Measurements from ENCODE around the gene GCK.

Gene GCK

GRCh38 chr7:44222074-44222473 is 32.8 kb upstream of the GCK start:
- no peak for DNase-seq

DNA sequence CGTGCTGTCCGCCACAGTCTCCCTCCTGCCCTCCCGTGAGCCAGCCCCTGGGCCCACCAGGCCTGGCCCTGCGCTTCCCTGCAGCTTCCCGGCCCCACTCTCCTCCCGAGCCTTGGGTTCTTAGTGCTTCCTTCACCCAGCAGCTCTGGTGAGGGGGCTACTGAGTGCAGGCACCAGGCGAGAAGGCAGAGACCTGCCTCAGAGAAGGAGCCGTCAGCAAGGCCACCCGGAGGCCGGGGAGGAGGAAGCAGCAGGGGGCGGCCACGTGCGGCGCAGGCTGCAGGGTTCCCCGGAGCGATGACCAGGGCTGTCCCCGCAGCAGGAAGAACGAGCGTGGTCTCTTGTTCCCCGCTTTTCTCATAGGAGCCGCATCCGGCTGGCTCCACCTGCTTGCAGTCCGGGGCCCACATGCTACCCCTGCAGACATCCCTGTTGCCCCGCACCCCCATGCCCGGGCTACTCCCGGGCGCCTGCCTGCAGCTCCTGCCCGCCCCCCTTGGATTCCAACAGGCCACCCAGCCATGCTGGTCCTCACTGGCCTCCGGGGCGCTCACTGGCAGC is 32.1 kb upstream of the GCK start:
- no peak for DNase-seq

GRCh38 chr7:44220358-44221112 is 31.3 kb upstream of the GCK start:
- DNase-seq = no peak

DNA sequence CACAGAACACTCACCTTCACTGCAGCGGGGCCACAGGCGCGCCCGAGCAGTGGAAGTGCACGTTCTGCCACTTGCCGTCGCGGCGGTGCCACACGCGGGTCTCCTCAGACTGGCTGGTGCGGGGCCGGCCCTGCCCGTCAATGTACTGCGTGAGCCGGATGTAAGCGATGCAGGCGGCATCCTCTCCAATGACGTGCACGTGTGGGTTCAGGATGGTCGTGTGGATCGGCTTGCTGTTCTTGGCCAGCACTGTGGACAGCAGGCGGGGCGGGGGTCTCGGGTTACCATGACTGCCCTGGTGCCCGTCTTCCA is 30.8 kb upstream of the GCK start:
- DNase-seq = no peak

DNA sequence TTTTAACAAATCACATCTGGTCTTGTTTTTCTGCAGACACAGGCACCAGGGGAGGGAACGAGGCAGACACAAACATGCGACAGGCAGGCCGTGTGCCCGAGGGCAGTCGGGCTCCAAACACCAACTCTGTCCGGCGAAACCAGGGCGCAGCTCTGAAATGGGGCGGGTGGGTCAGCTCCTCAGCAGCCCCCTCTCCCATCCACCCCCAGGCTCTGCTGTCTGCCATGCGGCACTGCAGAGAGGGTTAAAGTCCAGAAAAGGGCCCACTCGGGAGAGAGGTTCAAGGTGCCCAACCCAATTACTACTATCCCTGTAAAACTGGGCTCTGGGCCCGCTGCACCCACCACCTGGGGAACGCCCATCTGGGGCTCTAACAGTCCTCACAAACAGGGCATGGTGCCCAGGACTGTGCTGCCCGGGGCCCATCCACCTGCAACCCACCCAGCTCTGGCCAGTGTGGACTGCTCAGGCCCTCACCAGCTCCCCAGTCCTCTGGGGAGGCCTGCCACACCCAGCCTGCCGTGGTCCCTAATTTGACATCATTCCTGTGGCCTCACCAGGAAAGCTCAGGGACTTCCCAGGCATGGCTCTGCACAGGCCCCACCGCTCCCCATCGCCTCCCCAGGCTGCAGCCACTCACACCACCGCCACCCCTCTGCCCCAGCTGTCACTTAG is 30.3 kb upstream of the GCK start:
- DNase-seq = no peak

- peak; percentile 1 for DNase-seq
Observed at GRCh38 chr7:44218418-44219201, 29.4 kb upstream of the GCK start.

GRCh38 chr7:44217852-44218402 is 28.7 kb upstream of the GCK start:
- no peak for DNase-seq

- no peak for DNase-seq
Observed at GRCh38 chr7:44217223-44217714, 28.0 kb upstream of the GCK start.

DNA sequence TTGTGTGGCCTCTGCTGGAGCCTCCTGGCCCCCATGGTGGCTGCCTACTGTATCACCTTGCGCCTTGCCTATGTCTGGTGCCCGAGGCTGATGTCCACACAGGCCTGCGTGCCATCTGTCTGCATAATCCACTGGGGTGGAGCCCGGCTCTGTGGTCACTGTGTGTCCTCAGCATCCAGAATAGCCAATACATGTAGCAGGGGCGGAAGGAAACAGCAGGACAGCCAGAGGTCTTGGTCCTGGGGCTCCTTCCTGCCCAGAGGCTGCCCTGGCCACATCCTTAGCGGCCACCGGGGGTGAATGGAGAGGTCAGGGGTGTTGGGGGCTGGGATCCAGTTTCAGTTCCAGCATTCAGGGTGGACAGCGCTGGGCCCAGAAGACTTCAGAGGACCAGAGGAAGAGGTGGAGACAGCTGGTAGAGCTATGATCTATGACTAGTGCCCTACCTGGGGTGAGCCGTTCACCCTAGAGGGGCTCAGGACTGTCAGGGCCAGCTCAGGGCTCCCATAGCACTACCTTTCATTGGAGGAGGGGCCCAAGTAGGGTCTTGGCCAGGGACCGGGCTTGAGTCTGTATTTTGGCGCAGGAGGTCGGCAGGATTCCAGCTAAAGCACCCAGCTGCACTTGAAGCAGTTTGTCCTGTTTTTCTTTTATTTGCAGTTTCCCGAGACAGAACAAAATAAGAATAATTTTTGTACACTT is 27.4 kb upstream of the GCK start:
- DNase-seq = no peak

DNA sequence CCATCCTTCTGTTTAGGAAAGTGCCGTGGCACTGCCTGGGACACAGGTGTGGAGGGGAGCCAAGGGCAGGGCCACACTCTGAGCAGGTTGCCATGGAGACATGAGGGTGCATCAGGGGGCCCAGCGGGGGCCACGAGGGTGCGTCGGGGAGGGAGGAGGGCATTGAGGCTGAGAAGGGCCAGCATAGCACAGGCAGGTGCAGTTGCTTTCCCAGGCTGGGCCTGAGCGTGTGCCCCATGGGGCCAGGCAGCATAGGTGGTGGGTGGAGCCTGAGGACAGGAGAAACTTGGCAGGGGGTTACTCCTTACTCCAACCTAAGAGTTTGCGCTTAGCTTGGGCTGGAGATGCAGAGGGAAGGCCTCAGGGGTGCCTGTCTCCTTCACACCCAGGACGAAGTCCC is 26.8 kb upstream of the GCK start:
- no peak for DNase-seq

- DNase-seq = no peak
Observed at GRCh38 chr7:44215531-44215930, 26.3 kb upstream of the GCK start.

DNA sequence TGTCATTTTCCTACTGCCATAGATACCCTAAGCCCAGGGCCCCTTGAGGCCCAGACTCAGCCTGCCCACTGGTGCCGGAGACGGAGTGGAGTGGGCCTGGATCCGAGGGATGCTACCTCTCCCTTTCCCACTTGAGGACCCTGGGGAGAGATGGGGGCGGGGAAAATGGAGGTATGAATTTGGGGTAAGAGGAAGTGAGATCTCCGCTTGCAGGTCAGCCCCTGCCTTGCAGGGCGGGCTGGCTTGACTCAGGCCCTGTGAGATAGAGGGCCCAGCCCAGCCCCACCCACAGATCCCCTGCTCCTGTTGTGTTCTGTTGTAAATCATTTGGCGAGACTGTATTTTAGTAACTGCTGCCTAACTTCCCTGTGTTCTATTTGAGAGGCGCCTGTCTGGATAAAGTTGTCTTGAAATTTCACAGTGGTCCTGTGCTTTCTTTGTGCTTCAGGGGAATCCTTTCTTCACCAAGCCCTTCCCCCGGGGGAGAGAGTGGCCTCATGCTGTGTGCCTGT is 24.7 kb upstream of the GCK start:
- DNase-seq = no peak

- no peak for DNase-seq
Observed at GRCh38 chr7:44213206-44213876, 24.1 kb upstream of the GCK start.

GRCh38 chr7:44212581-44213184 is 23.4 kb upstream of the GCK start:
- DNase-seq = no peak

GRCh38 chr7:44212018-44212417 is 22.8 kb upstream of the GCK start:
- DNase-seq = no peak

DNA sequence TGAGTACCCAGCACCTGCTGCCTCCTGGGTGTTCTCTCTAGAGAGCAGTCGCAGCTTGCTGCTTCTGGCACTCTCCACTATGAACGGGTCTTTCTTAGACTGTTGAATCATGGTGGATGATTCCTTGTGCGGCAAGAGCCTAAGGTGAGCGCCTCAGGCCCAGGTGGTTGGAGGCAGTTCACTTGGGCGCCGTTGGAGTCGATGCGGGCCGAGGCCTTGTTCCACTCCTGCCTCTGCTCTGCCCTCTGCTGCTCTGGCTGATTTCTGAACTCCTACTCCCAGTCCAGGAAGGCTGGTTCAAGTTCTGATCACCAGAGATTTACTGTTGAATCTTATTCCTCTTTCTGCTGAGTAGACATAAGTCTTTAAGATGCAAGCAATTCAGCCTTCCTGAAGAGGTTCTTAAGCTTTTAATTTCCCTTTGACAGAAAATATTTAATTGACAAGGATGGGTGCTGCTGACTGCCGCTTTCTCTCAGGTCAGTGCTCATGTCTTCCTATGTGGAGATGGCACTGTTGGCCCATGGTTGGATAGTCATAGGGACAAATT is 22.0 kb upstream of the GCK start:
- DNase-seq = no peak

GRCh38 chr7:44210107-44210506 is 20.9 kb upstream of the GCK start:
- no peak for DNase-seq

DNA sequence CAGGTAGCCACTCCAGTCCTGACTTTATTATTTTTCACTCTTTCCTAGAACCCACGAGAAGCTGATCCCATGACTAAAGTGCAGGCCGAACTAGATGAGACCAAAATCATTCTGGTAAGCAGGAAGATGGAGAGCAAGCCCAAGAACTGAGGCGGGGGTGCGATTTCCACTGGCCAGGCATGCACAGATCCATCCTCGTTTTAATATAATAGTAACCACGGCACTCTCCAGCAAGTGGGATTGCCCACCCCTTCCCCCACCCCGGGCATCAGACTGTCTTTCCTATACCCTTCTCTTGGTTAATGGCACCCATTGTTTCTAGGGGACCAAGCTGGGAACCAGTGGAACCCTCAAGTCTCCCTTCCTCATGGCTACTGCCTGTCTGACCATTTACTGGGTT is 18.8 kb upstream of the GCK start:
- DNase-seq = no peak

- DNase-seq = no peak
Observed at GRCh38 chr7:44206008-44206407, 16.8 kb upstream of the GCK start.

- no peak for DNase-seq
Observed at GRCh38 chr7:44201813-44202212, 12.6 kb upstream of the GCK start.
